Amygdala (tissue), 56 donors: ENCODE measurements around the gene GNB2.
A peak's percentile ranks its signal among the peaks of the same experiment; 100 is the strongest.
"Not testable (repeated sequence)": the region's sequence is repeated elsewhere in the genome, so short reads cannot be mapped to it uniquely, and the experiment has no call there.

ENCODE experiments used
- DNase-seq, 56 donors: peaks; one replicate each; lab custom pipeline; 2025; lab: John Stamatoyannopoulos, UW

GNB2 gene

DNA sequence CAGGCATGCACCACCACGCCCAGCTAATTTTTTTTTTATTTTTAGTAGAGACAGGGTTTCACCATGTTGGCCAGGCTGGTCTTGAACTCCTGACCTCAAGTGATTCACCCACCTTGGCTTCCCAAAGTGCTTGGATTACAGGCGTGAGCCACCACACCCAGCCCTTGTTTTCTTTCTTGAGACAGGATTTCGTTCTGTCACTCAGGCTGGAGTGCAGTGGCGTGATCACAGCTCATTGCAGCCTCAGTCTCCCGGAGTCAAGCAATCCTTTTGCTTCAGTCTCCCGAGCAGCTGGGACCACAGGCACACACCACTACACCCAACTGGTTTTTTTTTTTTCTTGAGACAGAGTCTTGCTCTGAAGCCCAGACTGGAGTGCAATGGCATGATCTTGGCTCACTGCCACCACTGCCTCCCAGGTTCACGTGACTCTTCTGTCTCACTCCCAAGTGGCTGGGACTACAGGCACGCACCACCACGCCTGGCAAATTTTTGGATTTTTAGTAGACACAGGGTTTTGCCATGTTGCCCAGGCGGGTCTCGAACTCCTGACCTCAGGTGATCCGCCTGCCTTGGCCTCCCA, 11.3 kb upstream of the GNB2 start:
- not testable (repeated sequence) for DNase-seq

DNA sequence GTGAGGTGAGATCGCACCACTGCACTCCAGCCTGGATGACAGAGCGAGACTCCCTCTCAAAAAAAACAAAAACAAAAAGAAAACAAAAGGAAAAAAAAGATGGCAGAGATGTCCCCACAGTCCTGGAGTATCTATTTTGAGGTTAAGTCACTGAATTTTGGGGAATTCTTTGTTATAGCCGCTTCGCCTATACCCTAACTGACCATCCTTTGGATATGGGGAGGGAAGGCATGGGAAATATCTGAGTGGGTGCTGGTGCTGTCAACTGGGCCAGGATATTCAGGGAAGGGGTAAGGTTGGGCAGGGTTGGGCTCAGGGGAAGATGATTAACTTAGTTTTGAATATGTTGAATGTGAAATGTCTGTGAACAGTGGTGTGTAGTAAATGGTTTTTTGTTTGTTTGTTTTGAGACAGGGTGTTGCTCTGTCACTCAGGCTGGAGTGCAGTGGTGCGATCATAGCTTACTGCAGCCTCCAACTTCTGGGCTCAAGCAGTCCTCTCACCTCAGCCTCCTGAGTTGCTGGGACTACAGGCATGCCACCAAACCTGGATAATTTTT, 8.3 kb upstream of the GNB2 start:
- DNase-seq, result no peak

DNA sequence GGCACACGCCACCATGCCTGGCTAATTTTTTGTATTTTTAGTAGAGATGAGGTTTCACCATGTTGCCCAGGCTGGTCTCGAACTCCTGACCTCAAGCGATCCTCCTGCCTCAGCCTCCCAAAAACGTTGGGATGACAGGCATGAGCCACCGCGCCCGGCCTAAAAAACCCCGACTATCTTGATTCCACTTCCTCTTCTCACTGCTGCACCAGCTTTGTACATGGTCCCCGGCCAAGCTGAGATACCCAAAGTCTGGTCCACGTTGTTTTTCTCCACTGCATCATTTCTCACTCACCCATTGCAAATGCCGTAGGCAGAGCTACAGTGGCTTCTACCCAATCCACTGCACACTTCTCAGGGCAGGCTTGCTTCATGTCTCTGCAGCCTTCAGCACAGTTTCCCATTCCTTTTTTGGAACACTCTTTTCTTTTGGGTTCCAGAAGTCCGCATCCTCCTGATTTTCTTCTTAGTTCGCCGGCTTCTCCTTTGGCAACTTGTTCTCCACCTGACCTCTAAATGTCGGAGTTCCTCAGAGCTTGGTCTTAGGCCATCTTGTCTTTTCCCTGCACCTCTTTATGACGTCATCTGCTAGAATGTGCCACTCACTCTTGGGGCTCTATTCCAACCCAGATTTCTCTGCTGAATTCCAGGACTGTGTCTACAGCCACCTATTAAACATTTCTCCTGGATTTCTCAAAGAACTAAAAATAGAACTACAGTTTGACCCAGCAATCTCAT, 6.0 kb upstream of the GNB2 start:
- no peak for DNase-seq

DNA sequence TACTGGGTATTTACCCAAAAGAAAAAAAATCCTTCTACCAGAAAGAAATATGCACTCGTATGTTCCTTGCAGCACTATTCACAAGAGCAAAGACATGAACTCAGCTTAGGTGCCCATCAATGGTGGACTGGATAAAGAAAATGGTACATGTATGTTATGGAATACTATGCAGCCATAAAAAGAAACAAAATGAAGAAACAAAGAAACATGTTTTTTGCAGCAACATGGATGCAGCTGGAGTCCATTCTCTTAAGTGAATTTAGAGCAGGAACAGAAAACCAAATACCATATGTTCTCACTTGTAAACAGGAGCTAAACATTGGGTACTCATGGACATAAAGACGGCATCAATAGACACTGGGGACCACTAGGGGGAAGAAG, 5.5 kb upstream of the GNB2 start:
- DNase-seq, result no peak

DNA sequence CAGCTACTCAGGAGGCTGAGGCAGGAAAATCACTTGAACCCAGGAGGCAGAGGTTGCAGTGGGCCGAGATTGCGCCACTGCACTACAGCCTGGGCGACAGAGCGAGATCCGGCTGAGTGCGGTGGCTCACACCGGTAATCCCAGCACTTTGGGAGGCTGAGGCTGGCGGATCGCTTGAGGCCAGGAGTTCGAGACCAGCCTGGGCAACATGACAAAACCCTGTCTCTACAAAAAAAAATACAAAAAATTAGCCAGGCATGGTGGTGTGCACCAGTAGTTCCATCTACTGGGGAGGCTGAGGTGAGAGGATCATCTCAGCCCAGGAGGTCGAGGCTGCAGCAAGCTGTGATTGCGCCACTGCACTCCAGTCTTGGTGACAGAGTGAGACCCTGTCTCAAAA, 4.4 kb upstream of the GNB2 start:
- not testable (repeated sequence) for DNase-seq

DNA sequence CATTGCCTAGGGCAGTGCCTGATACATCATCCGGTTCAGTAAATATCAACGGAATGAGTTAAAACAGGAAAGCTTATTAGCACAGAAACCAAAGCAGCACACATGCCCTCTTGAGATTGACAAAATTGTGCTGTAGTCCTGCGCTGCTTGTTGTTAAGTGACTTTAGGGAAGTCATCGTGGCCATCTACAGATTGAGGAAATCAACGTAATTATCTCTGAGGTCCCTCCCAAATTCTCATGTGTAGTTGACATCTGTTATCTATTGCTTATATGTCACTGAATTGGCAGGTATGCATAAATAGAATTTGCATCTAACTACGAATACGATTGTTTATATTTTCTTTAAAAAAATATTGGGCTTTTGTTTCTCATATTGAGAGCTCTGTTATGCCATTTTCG, 3.5 kb upstream of the GNB2 start:
- DNase-seq, result no peak

DNA sequence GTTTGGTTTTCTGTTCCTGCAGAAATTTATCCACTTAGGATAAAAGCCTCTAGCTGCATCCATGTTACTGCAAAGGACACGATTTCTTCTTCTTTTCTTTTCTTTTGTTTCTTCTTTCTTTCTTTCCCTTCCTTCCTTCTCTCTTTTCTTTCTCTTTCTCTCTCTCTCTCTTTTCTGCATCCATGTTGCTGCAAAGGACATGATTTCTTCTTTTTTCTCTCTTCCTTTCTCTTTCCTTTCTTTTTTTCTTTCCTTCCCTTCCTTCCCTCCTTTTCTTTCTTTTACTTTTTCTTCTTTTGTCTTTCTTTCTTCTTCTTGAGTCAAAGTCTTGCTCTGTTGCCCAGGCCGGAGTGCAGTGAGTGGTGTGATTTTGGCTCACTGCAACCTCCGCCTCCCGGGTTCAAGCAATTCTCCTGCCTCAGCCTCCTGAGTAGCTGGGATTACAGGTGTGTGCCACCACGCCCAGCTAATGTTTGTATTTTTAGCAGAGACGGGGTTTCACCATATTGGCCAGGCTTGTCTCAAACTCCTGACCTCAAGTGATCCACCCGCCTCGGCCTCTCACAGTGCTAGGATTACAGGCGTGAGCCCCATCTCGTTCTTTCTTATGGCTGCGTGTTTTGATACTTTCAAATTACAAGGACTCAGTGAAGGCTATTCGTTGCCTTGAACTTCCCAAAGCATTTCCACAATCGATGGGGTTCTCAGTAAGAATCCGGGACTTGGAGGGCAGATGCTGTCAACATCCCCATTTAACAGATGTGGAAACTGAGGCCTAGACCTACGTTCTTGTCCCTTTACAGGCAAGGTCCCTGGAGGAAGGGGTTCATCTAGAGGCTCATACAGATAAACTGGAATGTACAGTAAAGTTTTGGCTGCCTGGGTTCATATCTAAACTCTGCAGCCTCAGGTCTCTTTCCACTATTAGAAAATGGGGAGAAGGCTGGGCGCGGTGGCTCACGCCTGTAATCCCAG, 1.9 kb upstream of the GNB2 start:
- no peak for DNase-seq

DNA sequence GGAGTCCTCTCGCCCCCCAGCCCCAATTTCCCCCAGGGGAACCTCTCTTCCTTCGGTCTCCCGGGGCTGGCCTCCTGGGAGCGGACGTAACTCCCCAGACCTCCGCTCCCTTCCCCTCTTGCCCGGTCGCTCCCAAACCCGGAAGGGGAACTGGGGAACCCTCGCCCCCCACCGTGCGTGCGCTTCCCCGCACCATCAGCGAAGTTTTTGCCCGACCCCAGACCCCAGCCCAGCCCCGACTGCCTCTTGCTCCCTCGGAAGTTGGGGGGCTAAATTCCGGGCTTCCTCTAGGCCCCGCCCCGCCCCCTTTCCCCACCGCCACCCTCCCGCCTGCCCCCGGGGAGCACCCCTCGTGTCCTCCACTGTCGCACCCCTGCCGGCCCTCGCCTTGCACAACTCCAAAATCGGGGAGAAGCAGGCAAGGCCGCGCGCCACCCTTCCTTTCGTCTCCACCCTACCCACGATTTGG, 436 bp downstream of the GNB2 start:
- DNase-seq, result peak in 20 of 56 donors; percentile 10 to 77 (median 52)

DNA sequence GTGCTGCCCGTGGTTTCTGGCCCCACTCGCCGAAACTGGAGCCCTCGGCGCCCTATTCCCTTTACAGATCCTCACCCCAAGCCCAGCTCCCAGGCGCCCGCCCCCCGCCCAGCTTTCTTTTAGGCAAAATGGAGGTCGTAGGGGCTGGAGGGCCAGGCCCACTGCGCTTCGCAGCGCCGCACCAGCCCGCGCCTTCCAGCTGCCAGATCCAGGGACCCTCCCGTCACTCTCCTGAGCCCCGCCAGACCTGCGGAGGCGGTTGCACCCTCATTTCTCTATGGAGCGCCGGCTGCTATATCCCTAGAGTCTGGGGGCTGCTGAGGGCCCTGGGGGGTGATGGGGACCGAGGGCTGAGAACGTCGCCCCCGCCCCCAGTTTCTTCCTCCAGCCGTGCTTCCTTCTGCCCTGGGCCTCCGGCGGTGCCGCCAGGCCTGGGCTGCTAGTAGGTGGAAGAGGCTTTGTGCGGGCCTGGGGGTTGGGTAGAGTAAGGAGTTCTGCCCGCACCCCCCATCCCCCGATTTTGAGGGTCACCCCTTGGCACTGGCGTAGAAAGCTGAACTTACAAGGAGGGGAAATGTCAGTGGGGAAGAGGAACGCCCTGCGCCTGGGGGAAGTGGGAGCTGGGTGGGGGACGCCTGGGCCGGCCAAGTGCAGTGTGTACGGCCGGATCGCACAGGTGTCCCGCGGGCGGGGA, 1.0 kb downstream of the GNB2 start:
- DNase-seq, result peak in 11 of 56 donors; percentile 19 to 51 (median 31)

DNA sequence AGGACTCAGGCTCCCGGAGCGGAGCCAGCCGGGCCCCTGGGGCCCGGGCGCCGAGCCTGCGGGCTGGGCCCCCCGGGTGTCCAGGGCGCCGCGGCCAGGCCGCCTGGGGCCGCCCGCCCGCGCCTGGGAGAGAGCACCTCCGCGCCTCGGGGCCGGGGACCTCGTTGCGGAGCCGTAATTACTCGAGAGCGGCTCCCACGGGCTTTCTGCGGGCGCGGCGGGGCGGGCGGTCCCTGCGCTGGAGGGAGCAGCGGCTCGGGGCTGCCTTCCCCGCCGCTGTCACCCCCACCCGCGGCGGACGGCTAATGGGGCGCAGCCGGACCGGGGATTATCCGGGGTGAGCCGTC, 1.5 kb downstream of the GNB2 start:
- DNase-seq, result peak in 3 of 56 donors; percentile 51 to 62 (median 54)

DNA sequence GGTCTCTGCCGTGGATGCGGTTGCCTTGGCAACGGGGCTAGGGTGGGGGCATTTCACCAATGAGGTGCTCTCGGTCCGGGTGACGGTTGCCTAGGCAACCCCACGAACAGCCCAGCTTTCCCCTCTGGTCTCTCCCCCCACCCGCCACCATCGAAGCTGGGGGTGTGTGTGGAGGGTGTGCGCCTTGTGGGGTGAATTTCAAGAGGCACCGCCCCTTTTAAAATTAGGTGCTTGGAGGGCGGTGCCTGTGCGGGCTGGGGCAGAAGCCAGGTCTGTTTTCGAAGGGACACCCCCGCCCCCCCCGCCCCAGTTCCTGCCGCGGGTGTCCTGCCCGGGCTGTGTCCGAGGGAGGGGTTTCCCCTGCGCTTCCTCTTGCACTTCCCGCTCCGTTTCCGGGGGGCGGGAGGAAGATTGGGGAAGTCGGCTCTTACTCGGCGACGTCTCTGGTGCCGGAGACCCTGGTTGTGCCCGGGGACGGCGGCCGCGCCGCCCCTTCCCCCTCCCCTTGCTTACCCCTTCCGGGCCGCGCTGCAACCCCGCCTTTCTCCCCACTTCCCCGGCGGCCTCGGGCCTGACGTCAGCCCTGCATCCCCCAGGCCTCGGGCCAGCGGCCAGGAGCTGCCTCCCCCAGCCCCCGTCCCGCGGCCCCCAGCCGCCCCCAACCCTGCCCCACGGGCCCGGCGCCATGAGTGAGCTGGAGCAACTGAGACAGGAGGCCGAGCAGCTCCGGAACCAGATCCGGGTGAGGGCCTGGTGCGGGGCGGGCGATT, 2.2 kb downstream of the GNB2 start:
- DNase-seq, result peak in 54 of 56 donors; percentile 27 to 96 (median 79)

DNA sequence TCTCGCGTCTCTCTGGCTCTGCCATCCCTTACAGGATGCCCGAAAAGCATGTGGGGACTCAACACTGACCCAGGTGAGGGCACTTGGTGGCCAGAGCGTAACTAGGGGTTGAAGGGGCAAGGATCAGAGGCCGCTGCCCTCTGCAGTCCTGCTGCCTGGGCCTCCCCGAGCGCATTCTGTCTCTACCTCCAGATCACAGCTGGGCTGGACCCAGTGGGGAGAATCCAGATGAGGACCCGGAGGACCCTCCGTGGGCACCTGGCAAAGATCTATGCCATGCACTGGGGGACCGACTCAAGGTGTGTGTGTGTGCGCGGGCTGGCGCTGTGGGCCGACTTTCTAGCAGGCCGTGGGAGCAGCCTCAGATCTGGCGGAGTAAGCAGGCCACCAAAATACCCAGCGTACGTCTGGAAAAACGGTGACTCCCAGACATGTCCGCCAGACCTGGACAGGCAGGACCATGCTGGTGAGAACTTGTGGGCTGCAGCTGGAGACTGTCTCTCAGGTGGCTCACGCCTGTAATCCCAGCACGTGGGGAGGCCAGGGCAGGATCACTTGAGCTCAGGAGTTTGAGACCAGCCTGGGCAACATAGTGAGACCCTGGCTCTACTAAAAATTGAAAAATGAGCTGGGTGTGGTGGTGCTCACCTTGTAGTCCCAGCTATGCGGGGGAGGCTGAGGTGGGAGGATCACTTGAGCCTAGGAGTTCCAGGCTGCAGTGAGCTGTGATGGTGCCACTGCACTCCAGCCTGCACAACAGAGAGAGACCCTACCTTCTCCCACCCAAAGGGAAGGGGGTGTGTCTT, 3.2 kb downstream of the GNB2 start:
- DNase-seq, result no peak

DNA sequence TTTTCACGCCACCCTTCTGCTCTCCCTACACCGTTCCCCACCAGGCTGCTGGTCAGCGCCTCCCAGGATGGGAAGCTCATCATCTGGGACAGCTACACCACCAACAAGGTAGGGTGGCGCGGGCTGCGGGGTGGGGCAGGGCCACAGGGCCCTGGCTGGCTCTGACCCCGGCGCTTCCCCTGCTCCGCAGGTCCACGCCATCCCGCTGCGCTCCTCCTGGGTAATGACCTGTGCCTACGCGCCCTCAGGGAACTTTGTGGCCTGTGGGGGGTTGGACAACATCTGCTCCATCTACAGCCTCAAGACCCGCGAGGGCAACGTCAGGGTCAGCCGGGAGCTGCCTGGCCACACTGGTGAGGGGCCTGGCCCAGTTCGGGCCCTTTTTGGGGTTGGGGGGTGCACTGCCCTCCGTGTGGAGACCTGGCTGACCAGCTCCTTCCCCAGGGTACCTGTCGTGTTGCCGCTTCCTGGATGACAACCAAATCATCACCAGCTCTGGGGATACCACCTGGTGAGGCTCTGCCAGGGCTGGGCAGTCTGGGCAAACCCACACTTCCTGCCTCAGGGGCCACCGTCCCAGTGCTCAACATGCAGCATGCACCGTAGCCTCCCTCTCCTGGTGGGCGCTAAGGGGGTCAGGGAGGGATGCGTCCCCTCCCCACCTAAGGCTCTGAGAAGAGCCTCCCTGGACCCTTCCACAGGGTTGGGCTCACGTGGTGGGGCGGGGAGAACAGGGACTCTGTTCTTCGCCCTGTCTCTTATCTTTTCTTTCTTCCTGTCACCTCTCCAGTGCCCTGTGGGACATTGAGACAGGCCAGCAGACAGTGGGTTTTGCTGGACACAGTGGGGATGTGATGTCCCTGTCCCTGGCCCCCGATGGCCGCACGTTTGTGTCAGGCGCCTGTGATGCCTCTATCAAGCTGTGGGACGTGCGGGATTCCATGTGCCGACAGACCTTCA, 4.0 kb downstream of the GNB2 start:
- DNase-seq, result no peak

DNA sequence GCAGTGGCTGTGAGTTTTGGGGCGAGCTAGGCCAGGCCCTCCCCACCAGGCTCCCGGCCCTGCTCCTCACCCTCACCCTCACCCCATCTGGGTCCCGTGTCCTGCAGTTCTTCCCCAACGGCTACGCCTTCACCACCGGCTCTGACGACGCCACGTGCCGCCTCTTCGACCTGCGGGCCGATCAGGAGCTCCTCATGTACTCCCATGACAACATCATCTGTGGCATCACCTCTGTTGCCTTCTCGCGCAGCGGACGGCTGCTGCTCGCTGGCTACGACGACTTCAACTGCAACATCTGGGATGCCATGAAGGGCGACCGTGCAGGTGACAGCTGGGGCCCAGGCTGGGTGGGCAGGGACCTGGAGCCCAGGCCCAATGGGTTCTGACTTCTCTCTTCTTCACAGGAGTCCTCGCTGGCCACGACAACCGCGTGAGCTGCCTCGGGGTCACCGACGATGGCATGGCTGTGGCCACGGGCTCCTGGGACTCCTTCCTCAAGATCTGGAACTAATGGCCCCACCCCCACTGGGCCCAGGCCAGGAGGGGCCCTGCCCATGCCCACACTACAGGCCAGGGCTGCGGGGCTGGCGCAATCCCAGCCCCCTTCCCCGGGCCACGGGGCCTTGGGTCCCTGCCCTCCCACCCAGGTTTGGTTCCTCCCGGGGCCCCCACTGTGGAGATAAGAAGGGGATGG, 4.9 kb downstream of the GNB2 start:
- DNase-seq, result no peak

DNA sequence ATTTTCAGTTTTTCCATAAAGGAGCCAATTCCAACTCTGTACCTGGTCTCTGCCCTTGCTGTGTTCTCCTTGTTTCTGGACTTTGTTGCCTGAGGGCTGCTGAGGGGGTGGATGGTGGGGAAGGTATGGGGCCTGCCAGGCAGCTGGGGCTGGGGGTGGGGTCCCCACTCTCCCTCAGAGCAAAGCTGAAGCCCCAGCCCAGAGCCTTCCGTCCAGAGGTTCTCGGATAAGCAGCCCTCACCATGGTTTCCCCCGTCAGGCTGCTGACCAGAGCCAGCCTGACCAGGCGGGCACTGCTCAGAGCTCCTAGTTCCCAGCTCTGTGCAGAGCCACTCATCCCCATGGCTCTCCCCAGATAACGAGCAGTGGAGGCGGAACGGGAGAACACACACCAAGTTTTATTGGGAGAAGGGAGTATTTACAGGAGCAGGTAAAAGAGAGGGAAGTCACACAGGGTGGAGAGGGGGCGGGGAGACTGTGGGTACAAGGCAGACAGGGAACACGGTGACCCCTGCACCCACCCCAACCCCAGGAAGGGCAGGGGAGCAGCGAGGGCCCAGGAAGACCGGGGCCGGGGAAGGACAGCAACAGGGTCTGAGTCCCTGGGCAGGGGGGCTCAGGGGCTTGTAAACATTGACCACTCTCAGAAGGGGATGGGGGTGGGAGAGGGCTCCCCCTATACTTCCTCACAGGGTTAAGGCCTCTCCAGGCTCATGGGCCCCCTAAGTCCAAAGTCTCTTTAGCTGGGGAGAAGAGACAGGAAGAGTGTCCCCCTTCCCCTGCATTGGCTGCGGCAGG, 5.8 kb downstream of the GNB2 start:
- DNase-seq, result no peak
